Parathyroid adenoma (tissue), 2 donors: ENCODE results near the gene HLA-DPA1.

Experiments used
- H2AFZ ChIP-seq: fragments of 300-600 bp; sonication (generic); one replicate; pipeline ENCODE4 v1.7.0; 2017; ENCODE audit warnings: antibody characterized with exemption, mild to moderate bottlenecking
- H3K27ac ChIP-seq: fragments of 300-600 bp; sonication (generic); one replicate; pipeline ENCODE4 v1.7.0; 2017
- H3K27me3 ChIP-seq: fragments of 300-600 bp; sonication (generic); one replicate; pipeline ENCODE4 v1.7.0; 2017; ENCODE audit warnings: low read length; ENCODE audit not compliant: control insufficient read depth, insufficient read depth
- H3K36me3 ChIP-seq: fragments of 300-600 bp; sonication (generic); one replicate; pipeline ENCODE4 v1.7.0; 2017; ENCODE audit warnings: low read length; ENCODE audit not compliant: control insufficient read depth, insufficient read depth
- H3K4me1 ChIP-seq: fragments of 300-600 bp; sonication (generic); one replicate; pipeline ENCODE4 v1.7.0; 2017; ENCODE audit warnings: control low read depth
- H3K4me2 ChIP-seq: fragments of 300-600 bp; sonication (generic); one replicate; pipeline ENCODE4 v1.7.0; 2017; ENCODE audit warnings: low read length
- H3K4me3 ChIP-seq: fragments of 300-600 bp; sonication (generic); one replicate; pipeline ENCODE4 v1.7.0; 2017; ENCODE audit warnings: low read depth, low read length
- H3K79me2 ChIP-seq: fragments of 300-600 bp; sonication (generic); one replicate; pipeline ENCODE4 v1.7.0; 2017; ENCODE audit warnings: control low read depth
- H3K9ac ChIP-seq: fragments of 300-600 bp; sonication (generic); one replicate; pipeline ENCODE4 v1.7.0; 2017; ENCODE audit warnings: mild to moderate bottlenecking
- H3K9me3 ChIP-seq: fragments of 300-600 bp; sonication (generic); one replicate; pipeline ENCODE4 v1.7.0; 2017; ENCODE audit warnings: low read length; ENCODE audit not compliant: control insufficient read depth
- CTCF ChIP-seq: fragments of 300-600 bp; sonication (generic); IDR thresholded peaks from one replicate; pipeline ENCODE4 v1.7.0; 2017; ENCODE audit warnings: antibody characterized with exemption, mild to moderate bottlenecking
- donor health status: primary hyperparathyroidism.

The HLA-DPA1 gene

GRCh38 chr6:33075568-33076405 lies 2.3 kb upstream of the HLA-DPA1 start, which contains the start of gene HLA-DPB1:
Gene HLA-DPB1 (plus strand): TSS chr6:33075990. CDS start chr6:33076042, 52 bp downstream.
- Histone ChIP-seq H3K9me3 (no peaks in the 10 kb centered on the region), H3K79me2 (no peaks in the 10 kb centered on the region), H3K4me2 (no peak within 1 kb of the TSS), H3K36me3 (no peaks in the 10 kb centered on the region), H3K9ac (no peak within 1 kb of the TSS), H2AFZ (peak within 1 kb of the TSS; percentile 22), H3K27me3 (no peaks in the 10 kb centered on the region), H3K27ac (peak within 1 kb of the TSS; percentile 66), H3K4me3 (peak within 1 kb of the TSS; percentile 43), H3K4me1 (peaks cover 5% of the 10 kb centered on the region)
- no peak for TF ChIP-seq CTCF

- H3K79me2 ChIP-seq, result no peaks in the 10 kb centered on the region
- no peak overlapping the region for H3K4me2 ChIP-seq
- no peak overlapping the region for H3K4me3 ChIP-seq
- no peaks in the 10 kb centered on the region for H3K27me3 ChIP-seq
- H3K9ac ChIP-seq, result no peak overlapping the region
- no peaks in the 10 kb centered on the region for H3K9me3 ChIP-seq
- H2AFZ ChIP-seq, result peak overlapping the region; percentile 22
- TF ChIP-seq CTCF, result no peak
- peak overlapping the region; percentile 66 for H3K27ac ChIP-seq
- peaks cover 5% of the 10 kb centered on the region for H3K4me1 ChIP-seq
- no peaks in the 10 kb centered on the region for H3K36me3 ChIP-seq
These were observed 1.7 kb upstream of the HLA-DPA1 start for GRCh38 chr6:33075208-33075567.

- Histone ChIP-seq H3K79me2 (no peaks in the 10 kb centered on the region), H3K9ac (no peak overlapping the region), H3K4me2 (peak overlapping the region; percentile 28), H2AFZ (no peak overlapping the region), H3K36me3 (no peaks in the 10 kb centered on the region), H3K4me1 (peaks cover 5% of the 10 kb centered on the region), H3K9me3 (no peaks in the 10 kb centered on the region), H3K27me3 (no peaks in the 10 kb centered on the region), H3K4me3 (peak overlapping the region; percentile 19), H3K27ac (peak overlapping the region; percentile 63)
- TF ChIP-seq CTCF, result no peak
These were observed 845 bp downstream of the HLA-DPA1 start for GRCh38 chr6:33072508-33073100.

- H3K79me2 ChIP-seq, result no peaks in the 10 kb centered on the region
- no peaks in the 10 kb centered on the region for H3K27me3 ChIP-seq
- H2AFZ ChIP-seq, result no peak overlapping the region
- no peak overlapping the region for H3K27ac ChIP-seq
- TF ChIP-seq CTCF, result no peak
- no peak overlapping the region for H3K9ac ChIP-seq
- no peak overlapping the region for H3K4me3 ChIP-seq
- H3K36me3 ChIP-seq, result no peaks in the 10 kb centered on the region
- no peaks in the 10 kb centered on the region for H3K9me3 ChIP-seq
- H3K4me1 ChIP-seq, result peaks cover 5% of the 10 kb centered on the region
- H3K4me2 ChIP-seq, result no peak overlapping the region
These were observed 1.9 kb downstream of the HLA-DPA1 start for GRCh38 chr6:33071569-33071968.
